Measurements from ENCODE around the gene GRIP2.
A peak's percentile ranks its signal among the peaks of the same experiment; 100 is the strongest.

GRIP2 gene

DNA sequence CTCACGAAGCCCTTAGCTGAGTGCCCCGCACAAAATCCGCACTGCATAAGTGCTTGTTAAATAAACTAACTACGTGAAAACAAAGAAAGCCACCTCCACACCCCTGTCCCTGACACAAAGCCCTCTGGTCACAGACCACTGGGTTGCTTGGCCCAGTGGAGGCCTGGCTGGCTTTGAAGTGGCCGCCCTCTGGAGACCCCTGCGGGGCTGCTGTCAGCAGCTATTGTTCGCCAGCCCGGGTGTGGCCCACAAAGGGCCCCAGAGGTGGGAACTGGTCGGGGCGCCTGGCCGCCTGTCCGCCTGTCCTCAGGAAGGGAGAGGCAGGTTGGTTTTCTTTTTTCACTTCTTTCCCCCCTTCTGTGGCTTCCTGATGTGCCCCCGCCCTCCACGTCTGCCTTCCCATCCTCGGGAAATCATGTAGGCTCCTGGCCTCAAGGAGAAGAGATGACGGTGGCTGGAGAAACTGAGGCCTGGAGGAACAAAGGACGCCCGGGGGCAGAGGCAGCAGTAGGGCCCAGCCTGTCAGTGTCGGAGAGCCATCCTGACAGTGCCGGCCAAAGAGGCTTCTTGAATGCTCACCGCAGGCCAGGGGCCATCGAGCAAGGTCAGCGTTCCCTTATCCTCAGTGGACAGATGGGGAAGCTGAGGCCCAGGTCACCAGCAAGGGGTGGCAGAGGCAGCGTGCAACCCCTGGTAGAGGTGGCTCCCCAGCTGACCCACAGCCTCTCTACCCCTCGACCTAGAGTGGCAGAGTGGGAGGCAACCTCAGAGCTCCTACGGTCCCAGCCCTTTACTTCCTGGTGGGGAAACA, 76.6 kb downstream of the GRIP2 start:
- DNase-seq, result no peak

DNA sequence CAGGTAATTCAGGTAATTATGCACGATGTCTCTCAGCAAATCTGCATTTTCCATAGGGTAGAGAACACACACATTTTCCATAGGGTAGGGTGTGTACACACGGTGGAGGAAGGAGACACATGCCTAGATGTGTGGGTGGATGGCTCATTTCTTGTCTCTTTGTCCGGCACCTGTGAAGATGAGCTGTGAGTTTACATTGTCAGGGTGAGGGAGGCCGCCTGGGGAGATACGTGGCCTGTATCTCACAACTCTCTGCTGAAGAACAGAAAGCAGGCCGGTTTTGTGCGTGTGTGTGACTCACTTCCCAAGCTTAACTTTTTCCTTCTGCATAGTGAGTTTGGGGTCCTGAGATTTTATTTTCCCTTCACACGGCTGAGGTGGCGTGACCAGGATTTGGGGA, 77.4 kb downstream of the GRIP2 start:
- DNase-seq, result no peak

DNA sequence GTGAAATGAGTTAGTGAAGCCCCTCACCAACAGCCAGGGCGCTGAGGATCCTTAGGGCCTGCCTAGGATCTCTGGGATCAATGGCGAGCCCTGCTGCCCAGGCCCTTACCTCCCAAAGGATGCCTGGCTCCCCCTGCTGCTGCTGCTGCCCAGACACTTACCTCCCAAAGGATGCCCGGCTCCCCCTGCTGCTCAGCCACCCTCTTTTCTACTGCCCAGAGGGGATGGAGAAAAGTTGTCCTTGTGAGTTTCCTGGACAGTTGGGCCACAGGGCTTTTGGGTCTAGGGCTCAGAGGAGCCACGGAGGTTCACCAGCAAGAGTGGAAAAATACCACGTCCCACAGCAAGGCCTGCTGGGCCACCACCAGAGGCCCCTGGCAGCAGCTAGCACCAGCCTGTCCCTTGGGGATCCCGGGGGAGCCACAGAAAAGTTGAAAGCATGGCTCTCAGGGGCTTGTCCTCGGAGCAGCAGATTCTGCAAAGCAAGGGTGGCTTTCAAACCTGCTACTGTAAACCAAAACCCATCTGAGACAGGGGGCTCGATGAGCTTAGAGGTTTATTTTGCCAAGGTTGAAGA, 78.3 kb downstream of the GRIP2 start:
- DNase-seq, result peak; percentile 45

DNA sequence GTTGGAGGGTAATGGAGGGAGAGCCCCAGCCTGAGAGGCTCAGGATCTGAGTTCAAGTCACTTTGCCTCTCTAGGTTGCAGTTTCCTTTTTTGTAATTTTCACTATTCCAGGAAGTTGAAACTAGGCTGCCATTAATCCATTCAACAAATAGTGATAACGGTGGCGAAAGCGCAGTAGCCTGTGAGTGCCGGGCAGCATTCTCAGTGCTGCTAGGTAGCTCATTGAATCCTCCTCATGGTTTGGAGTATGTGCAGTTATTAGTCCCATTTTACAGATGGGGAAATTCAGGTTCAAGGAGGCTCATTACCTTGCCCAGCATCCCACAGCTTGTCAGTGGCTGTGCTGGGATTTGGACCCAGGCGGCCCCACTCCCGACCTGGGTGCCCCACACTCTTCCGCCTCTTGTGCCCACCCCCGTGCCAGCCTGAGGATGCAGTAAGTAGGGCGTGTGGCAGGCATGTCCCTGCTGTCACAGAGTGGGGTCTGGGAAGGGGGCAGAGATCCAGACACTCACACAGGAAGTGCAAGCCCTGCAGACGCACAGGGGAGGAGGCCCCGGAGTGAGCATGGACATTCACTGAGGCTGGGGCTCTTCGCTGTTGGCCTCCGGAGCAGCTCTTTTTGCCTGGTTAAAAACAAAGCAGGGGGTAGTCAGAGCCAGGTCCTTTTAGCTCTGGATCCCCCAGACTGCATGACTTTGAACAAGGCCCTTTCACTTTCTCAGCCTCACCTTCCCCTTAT, 79.0 kb downstream of the GRIP2 start:
- no peak for DNase-seq

DNA sequence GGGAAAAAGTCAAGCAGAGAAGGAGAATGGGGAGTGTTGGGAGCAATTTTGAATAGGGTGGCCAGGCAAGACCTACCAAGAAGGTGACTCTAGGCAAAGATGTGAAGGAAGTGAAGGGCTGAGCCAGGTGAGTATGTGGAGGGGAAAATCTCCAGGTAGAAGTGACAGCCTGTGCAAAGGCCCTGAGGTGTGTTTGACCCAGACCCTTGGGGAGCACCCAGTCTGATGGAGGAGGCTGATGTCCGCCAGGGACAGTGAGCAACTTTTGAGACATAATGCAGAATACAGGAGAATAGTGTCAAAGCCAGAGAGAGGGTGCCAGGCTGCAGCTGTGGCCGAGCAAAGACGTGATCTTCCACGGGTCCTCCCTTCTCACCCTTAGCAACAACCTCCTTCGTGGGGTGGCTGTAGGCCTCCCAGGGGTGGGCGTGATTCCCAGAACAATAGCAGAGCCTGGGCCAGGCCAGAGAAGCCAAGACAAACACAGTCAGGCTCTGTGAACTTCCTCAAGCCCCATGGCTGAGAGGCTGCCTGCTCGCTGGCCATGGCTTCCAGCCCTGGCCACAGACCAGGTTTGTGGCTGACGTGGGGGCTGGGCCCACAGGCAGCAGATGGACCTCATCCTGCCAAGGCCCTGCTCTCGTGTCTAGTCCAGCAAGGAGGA, 79.7 kb downstream of the GRIP2 start:
- no peak for DNase-seq

DNA sequence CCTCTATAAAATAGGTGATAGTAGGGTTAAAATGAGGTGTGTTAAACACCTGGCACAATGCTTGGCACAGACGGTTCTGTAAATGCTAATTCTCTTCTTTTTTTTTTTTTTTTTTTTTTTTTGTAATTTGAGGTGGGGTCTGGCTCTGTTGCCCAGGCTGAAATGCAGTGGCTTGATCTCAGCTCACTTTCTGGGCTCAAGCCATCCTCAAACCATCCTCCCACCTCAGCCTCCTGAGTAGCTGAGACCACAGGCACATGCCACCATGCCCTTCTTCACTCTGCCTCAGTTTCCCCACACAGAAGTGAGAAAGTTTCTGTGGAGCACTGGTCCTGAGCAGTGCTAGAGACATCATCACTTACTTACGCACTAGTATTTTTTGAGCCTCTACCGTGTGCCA, 80.4 kb downstream of the GRIP2 start:
- no peak for DNase-seq

DNA sequence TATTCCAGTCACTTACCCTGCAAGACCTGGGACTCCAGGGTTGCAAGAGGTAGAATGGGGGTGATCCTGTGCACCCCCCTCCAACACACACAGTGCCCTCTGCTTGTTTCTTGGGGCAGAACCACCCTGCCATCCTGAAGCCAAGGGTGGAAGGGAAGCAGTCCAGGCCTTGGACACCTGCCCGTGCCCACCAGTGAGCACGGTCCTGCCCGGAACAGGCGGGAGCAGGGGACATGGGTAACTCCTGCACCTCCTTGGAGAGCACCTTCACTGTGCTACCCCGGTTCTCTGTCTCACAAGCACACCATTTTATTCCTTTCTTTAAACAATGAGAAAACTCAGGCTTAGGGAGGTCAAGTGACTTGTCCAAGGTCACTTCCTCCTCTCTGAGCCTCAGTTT, 80.8 kb downstream of the GRIP2 start:
- no peak for DNase-seq

DNA sequence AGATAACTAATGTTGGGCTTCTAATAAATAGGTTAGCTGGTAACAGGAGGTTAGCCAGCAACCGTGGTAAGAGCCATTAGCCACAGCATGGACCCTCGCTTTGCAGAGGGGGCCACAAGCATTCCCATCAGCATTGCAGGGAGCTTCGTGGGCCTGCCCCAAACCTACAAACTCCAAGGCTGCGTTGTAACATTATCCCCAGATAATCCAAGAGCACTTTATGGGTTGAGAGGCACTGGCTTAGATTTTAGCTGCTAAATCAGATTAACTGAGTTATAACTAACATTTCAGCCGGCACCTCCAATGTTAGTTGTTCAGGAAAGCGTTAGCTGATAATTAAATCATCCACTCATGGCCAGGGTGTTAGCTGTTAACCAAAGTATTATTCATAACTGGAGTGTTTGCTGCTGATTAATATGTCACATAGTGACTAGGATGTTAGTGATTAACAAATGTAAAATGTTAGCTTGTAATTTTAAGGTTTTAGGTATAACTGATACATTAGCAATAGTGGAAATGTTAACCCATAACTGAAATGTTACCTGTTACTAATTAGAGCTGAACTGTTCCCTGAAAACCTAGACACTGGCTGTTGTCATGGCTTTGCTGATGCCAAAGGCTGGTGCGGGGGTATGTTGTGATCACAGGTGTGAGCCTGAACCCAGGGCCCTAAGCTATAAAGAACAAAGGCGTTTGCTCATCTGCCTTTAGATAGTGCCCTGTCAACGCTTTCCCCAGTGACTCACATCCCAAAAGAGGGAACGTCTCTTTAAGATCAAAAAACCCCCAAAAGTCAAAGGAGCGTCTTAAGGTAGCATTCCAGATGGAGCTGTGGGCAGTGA, 81.5 kb downstream of the GRIP2 start:
- DNase-seq, result no peak

DNA sequence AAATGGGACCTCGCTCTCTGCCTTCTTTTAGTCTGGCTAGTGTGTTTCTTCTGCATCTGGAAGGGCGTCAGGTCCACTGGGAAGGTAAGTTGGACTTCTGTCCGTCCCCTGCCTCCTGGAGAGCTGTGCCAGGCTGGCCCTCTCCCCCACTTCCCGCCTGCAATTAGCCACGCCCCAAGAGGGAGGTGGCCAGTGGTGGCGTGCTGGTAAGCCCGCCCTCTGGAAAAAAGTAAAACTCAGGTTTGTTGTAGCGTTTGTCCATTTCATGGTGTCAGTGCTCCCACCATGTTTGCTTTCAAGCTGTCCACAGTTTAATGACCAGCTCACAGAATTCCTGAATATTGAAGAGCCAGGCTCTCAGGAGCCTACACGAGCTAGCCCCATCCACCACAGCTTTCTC, 82.1 kb downstream of the GRIP2 start:
- no peak for DNase-seq

DNA sequence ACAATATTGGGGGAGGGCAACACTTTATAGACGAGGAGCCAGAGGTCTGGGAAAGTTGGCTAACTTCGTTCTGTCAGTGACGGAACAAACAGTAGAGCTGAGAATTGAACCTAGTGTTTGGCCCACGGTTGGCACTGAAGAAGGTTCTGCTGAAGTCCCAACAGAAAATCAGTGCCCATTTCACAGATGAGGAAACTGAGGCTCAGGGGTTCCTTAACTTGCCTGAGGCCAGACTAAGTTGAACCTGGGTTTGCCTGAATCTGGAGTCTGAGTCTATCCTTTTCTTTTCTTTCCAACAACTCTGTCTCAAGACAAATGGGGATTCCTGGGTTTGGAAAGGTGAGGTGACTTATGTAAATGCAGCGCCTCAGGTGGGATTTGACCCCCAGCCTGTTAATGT, 82.7 kb downstream of the GRIP2 start:
- DNase-seq, result no peak

DNA sequence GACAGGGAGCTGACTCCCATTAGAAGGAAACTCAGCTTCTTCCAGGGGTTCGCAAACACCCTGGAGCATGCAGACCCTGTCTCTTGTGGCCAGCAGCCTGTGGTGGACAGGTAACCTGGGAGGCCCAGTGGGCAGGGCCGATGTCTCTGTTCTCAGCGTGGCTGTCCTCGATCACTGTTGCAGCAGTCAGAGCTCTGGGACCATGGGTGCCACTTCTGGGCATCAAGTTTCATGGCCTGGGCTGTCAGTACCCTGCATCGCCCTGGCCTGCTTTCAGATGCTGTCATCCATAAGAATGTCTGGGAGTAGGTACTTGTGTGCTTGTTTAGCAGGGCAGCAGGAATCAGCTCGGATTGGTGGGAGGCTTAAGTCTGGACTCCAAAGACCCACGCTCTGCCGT, 83.3 kb downstream of the GRIP2 start:
- no peak for DNase-seq

DNA sequence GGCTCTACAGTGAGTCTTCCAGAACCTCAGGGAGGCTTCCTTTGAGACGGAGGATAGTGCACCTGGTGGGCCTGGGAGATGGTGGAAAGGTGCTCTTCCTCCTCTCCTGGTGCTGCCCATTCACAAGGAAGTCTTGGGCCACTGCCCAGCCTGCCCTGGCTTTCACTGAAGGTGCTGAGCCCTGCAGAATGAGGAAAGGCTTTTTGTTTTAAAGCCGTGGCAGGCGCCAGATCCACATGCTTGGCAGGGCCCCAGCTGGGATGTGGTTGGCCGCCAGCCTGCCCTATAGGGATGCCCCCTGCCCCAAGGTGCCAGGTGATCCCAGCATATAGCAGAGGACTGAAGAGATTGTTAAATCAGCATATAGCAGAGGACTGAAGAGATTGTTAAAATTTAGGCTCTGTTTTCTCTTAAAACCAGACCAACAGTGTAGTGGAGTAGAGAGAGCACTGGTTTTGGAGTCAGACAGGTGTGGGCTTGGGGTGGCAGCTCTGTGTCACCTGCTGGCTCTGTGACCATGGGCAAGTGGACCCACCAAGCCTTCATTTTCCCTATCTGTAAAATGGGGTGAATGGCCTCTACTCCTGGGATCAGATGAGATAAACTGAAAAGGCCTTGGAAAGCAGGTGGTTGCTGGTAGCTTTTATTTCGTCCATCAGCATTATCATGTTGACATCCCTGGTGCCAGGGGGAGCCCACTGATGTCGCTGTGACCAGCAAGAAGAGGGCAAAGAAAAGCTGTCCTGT, 84.4 kb downstream of the GRIP2 start:
- no peak for DNase-seq

DNA sequence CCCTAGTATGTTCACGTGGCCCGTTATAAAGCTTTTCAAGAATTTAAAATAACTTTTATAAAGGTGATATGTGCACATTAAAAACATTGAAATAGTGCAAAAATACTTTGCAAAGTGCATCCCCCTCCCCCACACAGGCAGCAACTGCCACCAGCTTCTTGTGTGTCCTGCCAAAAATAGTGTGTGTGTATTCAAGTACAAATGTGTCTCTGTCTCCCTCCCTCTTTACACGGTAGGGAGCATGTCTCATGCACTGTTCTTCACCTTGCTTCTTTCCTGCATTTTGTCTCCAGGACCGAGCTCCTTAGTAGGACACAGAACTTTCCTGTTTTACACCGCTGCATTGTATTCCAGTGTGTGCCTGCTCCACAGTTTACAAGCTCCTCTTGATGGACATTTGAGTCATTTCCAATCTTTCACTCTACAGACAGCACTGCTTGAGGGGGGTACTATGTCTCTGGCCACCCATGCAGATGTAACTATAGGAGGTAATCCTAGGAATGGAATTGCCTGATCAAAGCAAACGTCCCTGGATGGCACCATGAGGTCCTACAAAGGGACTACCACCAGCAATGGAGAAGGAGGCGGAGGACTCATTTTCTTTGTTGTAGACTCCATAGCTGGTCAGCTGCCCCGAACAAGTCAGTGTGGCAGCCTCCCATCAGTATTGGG, 85.4 kb downstream of the GRIP2 start:
- DNase-seq, result no peak

DNA sequence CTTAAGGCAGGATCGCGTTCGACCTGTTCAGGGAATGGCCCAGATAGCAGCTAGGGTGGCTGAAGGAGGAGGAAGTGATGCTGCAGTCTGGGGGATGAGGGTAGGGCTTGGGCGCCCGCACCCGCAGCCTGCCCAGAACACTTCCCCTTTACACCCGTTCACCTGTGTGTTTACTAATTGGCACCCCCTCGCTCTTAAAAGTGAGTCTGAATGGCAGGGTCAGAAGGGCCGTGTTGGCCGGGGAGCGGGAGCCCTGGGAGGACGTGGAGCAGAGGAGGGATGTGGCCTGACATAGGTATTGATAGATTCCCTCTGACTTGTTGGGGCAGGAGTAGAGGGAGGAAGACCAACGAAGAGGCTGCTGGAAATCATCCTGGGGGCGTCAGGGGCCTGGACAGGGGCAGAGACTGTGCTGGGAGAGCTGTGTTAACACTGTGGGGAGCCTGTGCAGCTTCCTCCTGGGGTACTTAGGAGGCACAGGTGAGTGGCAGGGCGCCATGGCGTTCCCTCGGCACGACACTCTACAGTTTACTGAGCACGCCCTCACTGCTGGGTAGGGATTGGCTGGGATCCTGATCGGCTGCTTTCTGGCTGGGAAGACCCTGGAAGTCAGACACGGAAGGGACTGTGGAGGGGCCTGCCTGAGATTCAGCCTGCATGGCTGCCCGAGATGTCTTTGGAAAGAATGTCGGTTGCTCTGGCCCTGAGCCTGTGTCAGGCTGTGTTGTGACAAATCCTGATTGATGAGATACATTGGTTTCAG, 86.1 kb downstream of the GRIP2 start:
- DNase-seq, result no peak

DNA sequence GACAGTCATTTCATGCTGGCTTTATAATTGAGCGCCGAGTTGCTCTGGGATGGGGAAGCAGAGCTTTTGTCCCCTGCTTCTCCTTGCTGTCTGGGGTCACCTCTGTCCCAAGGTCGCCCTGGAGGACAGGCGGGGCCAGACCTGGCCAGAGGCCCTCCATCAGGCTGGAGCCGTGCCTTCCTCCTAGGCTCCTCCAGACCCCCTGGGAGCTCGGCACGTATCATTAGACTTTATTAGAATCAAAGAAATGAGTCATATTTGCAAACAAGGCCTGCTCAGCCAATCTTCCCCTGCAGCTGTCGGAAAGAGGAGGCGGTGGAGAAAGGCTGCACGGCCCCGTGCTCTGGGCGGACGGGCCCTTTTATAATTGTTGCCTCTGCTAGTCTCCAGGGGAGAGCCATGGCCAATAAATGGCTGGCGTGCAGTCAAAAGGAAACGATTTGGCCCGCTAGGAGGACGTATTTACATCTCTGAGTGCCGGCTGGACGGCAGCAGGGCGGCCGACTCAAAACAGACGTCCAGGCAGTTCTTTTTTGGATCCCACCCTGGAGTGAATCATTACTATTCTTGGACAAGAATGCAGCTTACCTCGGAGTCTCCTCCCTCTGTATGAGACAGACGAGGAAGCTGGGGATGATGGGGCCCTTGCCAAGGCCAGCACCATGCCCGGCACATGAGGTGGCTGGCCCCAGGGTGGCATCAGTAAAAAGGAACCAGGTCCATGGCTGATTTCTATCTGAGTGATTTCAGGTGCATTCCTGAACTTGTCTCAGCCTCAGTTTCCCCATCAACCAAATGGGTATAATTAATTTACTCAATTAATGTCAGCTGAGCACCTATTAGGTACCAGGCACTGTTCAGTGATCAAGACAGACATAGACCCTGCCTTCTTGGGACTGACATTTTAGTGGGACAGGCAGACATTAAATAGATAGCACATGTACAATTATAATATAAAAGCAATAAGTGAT, 87.1 kb downstream of the GRIP2 start:
- no peak for DNase-seq

DNA sequence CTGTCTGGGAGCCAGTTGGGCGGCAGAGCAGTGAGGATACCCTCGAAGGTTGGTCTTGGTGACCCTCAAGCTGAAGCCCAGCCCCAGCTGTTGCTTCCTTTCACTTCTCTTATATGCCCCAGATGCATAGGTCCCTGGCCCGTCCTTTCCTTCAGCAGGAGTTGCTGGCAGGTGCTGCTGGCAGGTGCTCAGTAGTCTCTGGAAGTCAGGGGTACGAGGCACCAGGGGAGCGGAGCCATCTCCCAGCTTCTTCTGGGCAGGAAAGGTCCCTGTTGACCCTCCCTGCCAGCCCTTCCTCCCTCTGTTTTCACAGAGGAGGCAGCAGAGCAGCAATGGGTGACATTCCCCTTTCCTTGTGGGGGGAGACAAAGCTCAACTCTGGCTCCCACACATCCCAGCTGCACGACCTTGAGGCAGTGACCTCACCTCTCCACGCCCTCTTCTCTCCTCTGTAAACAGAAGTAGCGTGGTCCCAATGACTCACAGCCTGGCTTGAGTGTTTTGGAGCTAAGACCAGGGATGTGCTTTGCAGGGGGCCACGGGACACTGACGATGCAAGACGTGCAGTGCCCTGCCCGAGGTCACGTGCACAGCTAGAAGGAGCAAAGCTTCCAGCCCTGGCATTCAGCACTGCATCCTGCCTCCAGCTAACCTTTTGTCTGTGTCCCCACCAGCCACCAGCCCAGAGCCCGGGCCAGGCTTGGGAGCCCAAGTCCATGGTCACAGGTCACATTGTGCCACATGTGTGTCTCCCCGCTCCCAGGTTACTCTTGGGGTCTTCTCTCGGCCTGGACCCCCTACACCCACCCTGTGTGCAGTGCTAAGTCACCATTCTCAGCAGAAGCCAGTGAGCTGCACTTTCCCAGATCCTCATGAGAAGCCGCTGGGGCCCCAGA, 88.0 kb downstream of the GRIP2 start:
- DNase-seq, result no peak

DNA sequence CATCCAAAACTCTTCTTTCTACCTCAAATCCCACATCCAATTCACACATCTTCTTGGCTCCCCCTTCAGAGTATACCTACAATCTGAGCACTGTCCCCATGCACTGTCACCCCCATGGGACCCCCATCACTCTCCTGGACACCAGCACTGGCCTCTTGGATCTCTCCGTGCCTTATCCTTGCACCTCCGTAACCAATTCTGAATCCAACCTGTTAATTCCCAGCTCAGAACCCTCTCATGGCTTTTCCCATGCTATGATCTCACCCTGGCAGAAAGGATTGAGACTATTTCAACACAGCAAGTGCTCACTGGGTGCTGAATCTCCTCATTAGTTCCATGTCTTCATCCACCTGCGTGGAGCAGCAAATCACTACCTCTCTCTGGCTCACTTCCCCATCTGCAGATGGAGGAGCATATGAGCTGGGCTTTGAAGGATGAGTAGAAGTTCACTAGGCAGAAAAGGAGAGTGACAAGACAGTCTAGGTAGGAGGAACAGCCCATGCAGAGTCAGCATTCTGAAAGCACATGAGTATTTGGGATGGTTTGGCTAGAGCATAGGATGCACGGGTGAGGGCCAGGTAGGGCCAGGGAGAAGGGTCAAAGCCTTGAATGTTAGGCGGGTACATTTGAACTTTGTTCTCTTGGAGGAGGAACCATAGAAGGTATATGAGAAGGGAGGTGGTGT, 89.1 kb downstream of the GRIP2 start:
- DNase-seq, result no peak

DNA sequence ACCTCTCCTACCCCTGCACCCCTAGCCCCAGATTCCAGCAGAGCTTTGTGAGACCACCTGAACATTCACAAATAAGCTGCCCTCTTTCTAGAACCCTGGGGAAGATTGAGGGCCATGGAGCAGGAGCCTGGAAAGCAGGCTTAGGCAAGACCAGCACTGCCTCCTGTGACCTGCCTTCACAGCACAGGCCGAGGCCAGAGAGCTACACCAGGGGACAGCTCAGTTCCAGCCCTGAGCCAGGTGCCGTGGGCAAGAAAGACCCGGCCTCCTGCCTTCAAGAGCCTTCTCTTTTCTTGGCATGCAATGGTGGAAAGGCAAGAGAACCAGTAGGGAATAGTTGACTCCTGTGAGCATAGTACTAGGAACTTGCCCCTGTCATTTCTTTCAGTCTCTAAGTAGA, 89.6 kb downstream of the GRIP2 start:
- no peak for DNase-seq

All from CD4-positive, alpha-beta T cell treated with Interleukin-15 for 1 hour (primary cell).